GM19397 (cell line): ENCODE measurements around the gene CKMT2.
"Not testable (repeated sequence)": the region's sequence is repeated elsewhere in the genome, so short reads cannot be mapped to it uniquely, and the experiment has no call there.

ENCODE experiments used
- ATAC-seq: cut with Tn5 transposase; IDR thresholded peaks from one replicate; pipeline ENCODE4 v1.9.1; 2021; ENCODE audit warnings: mild to moderate bottlenecking, moderate library complexity; ENCODE audit not compliant: unreplicated experiment

CKMT2 gene

GRCh38 chr5:81249240-81249639, 16.1 kb downstream of the CKMT2 start:
- no peak for ATAC-seq

GRCh38 chr5:81250004-81250403, 16.9 kb downstream of the CKMT2 start:
- no peak for ATAC-seq

- no peak for ATAC-seq
These were observed 18.8 kb downstream of the CKMT2 start for GRCh38 chr5:81251922-81252321.

- ATAC-seq = no peak
These were observed 19.8 kb downstream of the CKMT2 start for GRCh38 chr5:81252904-81253303.

GRCh38 chr5:81253875-81254274, 20.8 kb downstream of the CKMT2 start:
- no peak for ATAC-seq

- ATAC-seq = no peak
These were observed 21.9 kb downstream of the CKMT2 start for GRCh38 chr5:81254886-81255559.

GRCh38 chr5:81256766-81257165, 23.6 kb downstream of the CKMT2 start:
- no peak for ATAC-seq

- not testable (repeated sequence) for ATAC-seq
These were observed 29.7 kb downstream of the CKMT2 start for GRCh38 chr5:81262796-81263195.

GRCh38 chr5:81265101-81265500, 32.0 kb downstream of the CKMT2 start:
- no peak for ATAC-seq

GRCh38 chr5:81268521-81269196, 35.5 kb downstream of the CKMT2 start:
- no peak for ATAC-seq

- no peak for ATAC-seq
These were observed 36.8 kb downstream of the CKMT2 start for GRCh38 chr5:81269751-81270393.

- not testable (repeated sequence) for ATAC-seq
These were observed 37.4 kb downstream of the CKMT2 start for GRCh38 chr5:81270394-81271027.

- no peak for ATAC-seq
These were observed 50.9 kb downstream of the CKMT2 start for GRCh38 chr5:81283976-81284375.

GRCh38 chr5:81286059-81286617, 53.0 kb downstream of the CKMT2 start:
- ATAC-seq = no peak

GRCh38 chr5:81288021-81288433, 54.9 kb downstream of the CKMT2 start:
- ATAC-seq = no peak

- ATAC-seq = no peak
These were observed 57.0 kb downstream of the CKMT2 start for GRCh38 chr5:81290146-81290545.

- ATAC-seq = no peak
These were observed 59.0 kb downstream of the CKMT2 start for GRCh38 chr5:81292130-81292529.

GRCh38 chr5:81294021-81294420, 60.9 kb downstream of the CKMT2 start:
- not testable (repeated sequence) for ATAC-seq

GRCh38 chr5:81297531-81297930, 64.4 kb downstream of the CKMT2 start:
- ATAC-seq = no peak

- no peak for ATAC-seq
These were observed 67.8 kb downstream of the CKMT2 start for GRCh38 chr5:81300921-81301270.

- peak; percentile 99 for ATAC-seq
These were observed 68.3 kb downstream of the CKMT2 start, which contains the start of gene ZCCHC9 for GRCh38 chr5:81301271-81302015. ZCCHC9 (plus strand) TSS chr5:81301587; CDS start chr5:81304758, 3,171 bp downstream.
